ENCODE results near the gene SPG7. TPM values are rescaled to one million over a fixed set of nuclear protein-coding genes. Genes with fewer than 3 reads are reported as not detected.
A peak's percentile ranks its signal among the peaks of the same experiment; 100 is the strongest.

The SPG7 gene
- total RNA-seq, 1 experiment from 2014 or later = 119 TPM

DNA sequence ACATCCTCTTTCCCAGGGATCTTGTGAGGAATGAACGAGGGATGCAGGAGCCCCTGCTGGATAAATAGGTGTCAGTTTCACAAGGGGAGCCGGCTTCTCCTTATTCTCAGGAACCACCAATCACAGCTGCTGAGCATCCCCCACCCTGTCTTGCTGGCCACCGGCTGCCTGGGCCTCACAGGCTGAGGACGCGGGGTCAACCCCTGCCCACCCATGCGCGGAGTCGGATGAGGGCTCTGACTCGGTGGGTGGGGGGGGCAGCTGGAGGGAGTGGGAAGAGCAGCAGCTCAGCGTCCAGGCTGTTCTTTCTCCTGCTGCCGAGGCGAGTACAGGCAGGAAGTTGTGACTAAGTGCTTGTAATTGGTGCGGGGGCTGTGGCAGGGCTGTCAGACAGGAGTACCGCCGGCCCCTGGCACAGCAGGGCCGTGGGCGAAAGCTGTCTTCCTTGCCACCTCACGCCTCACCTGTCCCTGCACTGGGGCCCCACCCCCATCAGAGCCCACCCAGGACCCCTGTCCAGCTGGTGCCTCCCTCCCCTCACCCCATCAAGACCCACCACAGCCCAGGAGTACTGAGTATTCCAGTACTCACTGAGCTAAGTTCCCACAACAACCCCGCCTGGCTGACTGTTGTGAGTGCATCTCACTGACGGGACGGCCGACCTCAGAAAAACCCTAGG lies 94.2 kb downstream of the SPG7 start:
- no peak overlapping the region for H3K27ac Mint-ChIP-seq

More for the DNA sequence above, 94.2 kb downstream of the SPG7 start:
- no CpG with 5 or more reads among the region's 22 CpGs for WGBS (ENCODE audit: extremely low coverage, insufficient read length, low lambda C conversion rate)
- peaks cover 5 to 12% of the 10 kb centered on the region in 2 experiments for H3K4me1 Mint-ChIP-seq
- no peak overlapping the region for H2AFZ ChIP-seq (ENCODE audit: low read length)
- no peak overlapping the region for H3K18ac ChIP-seq (ENCODE audit: insufficient read length, low read depth, low read length)
- H3K9ac ChIP-seq (ENCODE audit: extremely low read depth, insufficient read length, low read length) = no peak overlapping the region
- H3K27me3 Mint-ChIP-seq (ENCODE audit: low read depth) = peaks cover 4% of the 10 kb centered on the region
- no peaks in the 10 kb centered on the region for H3K79me1 ChIP-seq (ENCODE audit: insufficient read depth, low read depth, low read length, poor library complexity, severe bottlenecking)
- no peak overlapping the region for H3T11ph ChIP-seq (ENCODE audit: low read length)
- H4K5ac ChIP-seq (ENCODE audit: insufficient read length, low read depth, low read length) = no peak overlapping the region
- H4K91ac ChIP-seq (ENCODE audit: insufficient read length, low read depth, low read length) = no peak overlapping the region
- H3K27me3 ChIP-seq (ENCODE audit: insufficient read depth, low read length) = no peaks in the 10 kb centered on the region
- no peaks in the 10 kb centered on the region for H4K20me1 ChIP-seq (ENCODE audit: control insufficient read depth, insufficient read depth, insufficient read length)
- H3K27ac ChIP-seq (ENCODE audit: insufficient read length, low read depth, low read length) = no peak overlapping the region
- no peak overlapping the region for H2BK5ac ChIP-seq (ENCODE audit: insufficient read length, low read length)
- TF ChIP-seq, protein P1, sequence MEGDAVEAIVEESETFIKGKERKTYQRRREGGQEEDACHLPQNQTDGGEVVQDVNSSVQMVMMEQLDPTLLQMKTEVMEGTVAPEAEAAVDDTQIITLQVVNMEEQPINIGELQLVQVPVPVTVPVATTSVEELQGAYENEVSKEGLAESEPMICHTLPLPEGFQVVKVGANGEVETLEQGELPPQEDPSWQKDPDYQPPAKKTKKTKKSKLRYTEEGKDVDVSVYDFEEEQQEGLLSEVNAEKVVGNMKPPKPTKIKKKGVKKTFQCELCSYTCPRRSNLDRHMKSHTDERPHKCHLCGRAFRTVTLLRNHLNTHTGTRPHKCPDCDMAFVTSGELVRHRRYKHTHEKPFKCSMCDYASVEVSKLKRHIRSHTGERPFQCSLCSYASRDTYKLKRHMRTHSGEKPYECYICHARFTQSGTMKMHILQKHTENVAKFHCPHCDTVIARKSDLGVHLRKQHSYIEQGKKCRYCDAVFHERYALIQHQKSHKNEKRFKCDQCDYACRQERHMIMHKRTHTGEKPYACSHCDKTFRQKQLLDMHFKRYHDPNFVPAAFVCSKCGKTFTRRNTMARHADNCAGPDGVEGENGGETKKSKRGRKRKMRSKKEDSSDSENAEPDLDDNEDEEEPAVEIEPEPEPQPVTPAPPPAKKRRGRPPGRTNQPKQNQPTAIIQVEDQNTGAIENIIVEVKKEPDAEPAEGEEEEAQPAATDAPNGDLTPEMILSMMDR (conservative IDR thresholded peaks at IDR 0.05) = no peak
- no peak overlapping the region for H3K14ac ChIP-seq (ENCODE audit: insufficient read depth, low read length)
- peak overlapping the region in 1 of 2 experiments; percentile 48; a peak in 2 of 5 replicates for H3K4me3 Mint-ChIP-seq
- no peak overlapping the region for H2BK12ac ChIP-seq (ENCODE audit: insufficient read length, low read depth, low read length)
- no peak overlapping the region for H3K4ac ChIP-seq (ENCODE audit: low read depth, low read length)
- H2BK15ac ChIP-seq (ENCODE audit: low read depth, low read length) = no peak overlapping the region
- H3K56ac ChIP-seq (ENCODE audit: insufficient read length, low read depth, low read length) = no peak overlapping the region
- no peak overlapping the region for H2AK5ac ChIP-seq (ENCODE audit: insufficient read length, low read length)
- H4K8ac ChIP-seq (replicated peaks; ENCODE audit: insufficient read length, low read depth, low read length) = no peak overlapping the region
- H2BK120ac ChIP-seq (ENCODE audit: low read depth, low read length, poor library complexity, severe bottlenecking) = no peak overlapping the region
- H3K36me3 Mint-ChIP-seq (ENCODE audit: insufficient read depth in 1 of 3, low read depth in 3 of 3) = no peaks in the 10 kb centered on the region
- H3K23ac ChIP-seq (ENCODE audit: insufficient read length, low read depth, low read length) = no peak overlapping the region
- no peak overlapping the region for H3K4me2 ChIP-seq (ENCODE audit: insufficient read depth, insufficient read length, low read length)
- DNase-seq = peak; percentile 70
- no peaks in the 10 kb centered on the region for H3K9me3 ChIP-seq (ENCODE audit: control insufficient read depth, low read depth, low read length)
- H3K9me3 Mint-ChIP-seq = no peaks in the 10 kb centered on the region; a peak in 1 of 5 replicates
- no peaks in the 10 kb centered on the region for H3K79me2 ChIP-seq (ENCODE audit: insufficient read depth, low read length)
- no peaks in the 10 kb centered on the region for H3K23me2 ChIP-seq (ENCODE audit: insufficient read length, low read depth, low read length, poor library complexity, severe bottlenecking)
- H3K4me1 ChIP-seq (ENCODE audit: insufficient read depth, low read length) = no peaks in the 10 kb centered on the region; the same call in 1 of the 2 replicates
- no peak overlapping the region for H2BK20ac ChIP-seq (ENCODE audit: low read depth, low read length, poor library complexity, severe bottlenecking)
